RCC 7860 (cell line): ENCODE measurements around the gene SOWAHA.
"Not testable (repeated sequence)": the region's sequence is repeated elsewhere in the genome, so short reads cannot be mapped to it uniquely, and the experiment has no call there.

Experiments used
- DNase-seq: peaks from one replicate; pipeline ENCODE4 v3.0.0-alpha.2; 2015; ENCODE audit warnings: low spot score
- FAIRE-seq: peaks from 2 replicates; lab custom pipeline; 2012; peaks lifted over from hg19 to GRCh38; lab: Jason Lieb, UNC

SOWAHA gene

DNA sequence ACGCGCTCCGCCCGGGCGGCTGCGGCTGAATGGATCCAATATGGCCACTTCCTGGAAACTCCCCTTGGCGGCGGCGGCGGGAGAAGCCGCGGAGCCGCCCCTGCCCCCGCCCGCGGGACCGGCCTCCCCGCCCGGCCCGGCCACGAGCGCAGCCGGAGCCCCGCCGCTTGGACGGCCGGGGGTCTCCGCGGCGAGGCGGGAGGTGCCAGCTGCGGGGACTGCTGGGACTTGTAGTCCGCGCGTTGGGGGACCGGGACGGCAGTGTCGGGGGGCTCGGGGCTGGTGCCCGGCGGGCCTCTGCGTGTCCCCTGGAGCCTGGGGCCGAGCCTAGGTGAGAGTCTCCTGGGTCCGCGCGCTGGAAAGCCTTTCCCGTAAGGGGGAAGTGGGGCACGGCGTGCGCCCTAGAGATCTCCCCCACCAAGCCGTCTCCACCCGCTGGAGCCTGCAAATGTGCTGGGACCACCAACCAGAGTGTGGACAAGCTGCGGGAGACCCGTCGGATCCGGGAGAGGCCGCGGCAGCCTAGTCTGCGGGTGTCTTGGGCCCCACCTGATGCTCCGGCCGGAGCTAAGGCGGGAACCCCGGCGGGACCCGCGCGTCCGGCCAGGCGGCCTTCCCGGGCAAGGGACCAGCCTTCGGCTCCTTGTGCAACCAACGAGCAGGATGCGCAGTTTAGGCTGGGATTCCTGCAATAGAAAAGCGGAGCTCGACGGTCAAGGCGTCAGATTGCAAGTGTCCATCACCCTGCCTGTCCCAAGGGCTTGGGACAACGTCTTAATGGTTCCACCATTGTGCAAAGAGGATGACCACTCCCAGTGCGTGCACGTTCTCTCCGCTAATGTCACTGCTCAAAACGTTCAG is 35.7 kb upstream of the SOWAHA start, which contains the start of gene SEPTIN8:
TSS of gene SEPTIN8 (minus strand) at position 31 of the 861 bp plus-strand sequence. CDS start 102 bp downstream, outside the sequence.
- FAIRE-seq: no peak
- no peak for DNase-seq

- no peak for DNase-seq
- no peak for FAIRE-seq
Measured at GRCh38 chr5:132778129-132778528, 35.0 kb upstream of the SOWAHA start.

DNA sequence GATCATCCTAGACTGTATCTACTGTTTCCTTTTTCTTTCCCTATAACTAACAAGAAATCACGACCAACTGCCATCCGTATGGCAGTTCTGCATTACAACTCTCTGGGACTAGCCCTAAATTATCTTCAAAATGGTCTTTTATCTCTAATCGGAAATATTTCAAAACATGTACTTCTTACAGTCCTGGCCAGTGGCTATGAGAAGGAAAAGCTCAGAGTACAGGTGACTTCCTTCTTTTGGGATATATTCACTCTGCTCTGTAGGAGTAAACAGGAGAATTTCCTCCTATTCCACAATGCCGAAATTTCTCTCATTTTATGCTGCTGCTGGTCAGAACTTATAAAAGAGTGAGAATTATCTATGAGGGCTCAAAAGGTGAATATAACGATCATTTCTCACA is 34.2 kb upstream of the SOWAHA start:
- FAIRE-seq (no peak), DNase-seq (no peak)

DNA sequence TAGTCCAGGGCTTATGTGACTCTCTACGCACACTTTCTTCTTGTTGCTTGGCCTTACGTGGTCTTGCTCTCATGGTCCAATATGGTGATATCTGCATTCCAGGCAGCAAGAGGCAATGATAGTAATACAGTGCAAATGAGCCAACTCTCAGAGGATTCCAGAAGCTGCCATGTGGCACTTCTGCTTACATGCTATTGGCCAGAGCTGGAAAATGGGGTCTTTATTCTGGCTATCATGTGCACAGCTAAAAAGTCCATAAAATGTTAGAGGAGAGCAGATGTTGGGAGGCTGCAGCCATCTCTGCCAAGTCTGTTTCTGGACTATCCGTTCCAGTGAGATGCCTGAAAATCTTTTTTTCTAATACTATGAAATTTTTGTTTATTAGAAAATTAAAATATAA is 33.1 kb upstream of the SOWAHA start:
- no peak for FAIRE-seq
- no peak for DNase-seq

- DNase-seq (no peak), FAIRE-seq (no peak)
Measured at GRCh38 chr5:132780577-132780976, 32.5 kb upstream of the SOWAHA start.

GRCh38 chr5:132781029-132781428 is 32.1 kb upstream of the SOWAHA start:
- no peak for FAIRE-seq
- no peak for DNase-seq

GRCh38 chr5:132782101-132782500 is 31.0 kb upstream of the SOWAHA start:
- FAIRE-seq (no peak), DNase-seq (peak; percentile 50)

DNA sequence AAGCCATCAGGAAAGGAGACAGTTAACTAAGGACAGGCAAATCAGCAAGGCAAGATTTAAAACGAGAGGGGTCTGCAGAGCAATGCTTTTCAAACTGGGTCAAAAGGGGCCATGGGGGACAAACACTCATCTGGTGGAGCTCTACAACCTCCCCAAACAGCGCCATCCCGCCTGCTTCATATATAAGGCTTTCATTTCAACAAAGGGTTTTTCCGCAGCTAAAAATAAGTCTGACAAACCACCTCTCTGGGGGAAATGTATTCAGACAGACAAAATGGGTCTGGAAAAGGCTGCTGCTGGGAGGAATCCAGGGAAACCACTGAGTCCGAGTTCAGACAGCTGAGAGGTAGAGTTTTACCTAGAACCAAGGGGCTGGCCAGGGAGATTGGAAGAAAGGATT is 27.7 kb upstream of the SOWAHA start:
- DNase-seq: no peak
- no peak for FAIRE-seq

DNA sequence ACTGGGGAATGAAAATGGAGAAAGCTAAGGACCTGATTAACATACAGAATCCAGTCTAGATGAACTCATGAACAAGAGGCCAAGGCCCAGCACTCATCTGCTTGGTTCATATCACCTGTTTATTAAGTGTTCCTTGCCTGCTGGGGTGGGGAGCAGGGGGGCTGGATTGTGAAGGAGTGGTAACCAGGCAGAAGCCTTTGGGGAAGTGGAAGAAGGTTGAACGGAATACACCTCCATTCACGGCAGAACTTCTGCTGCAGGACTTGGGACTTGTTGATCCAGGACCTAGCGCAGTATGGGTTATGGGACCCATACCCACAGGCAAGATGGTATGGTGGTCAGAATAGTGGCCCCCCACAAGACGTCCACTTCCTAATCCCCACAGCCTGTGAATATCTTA is 27.2 kb upstream of the SOWAHA start:
- FAIRE-seq (no peak), DNase-seq (no peak)

DNA sequence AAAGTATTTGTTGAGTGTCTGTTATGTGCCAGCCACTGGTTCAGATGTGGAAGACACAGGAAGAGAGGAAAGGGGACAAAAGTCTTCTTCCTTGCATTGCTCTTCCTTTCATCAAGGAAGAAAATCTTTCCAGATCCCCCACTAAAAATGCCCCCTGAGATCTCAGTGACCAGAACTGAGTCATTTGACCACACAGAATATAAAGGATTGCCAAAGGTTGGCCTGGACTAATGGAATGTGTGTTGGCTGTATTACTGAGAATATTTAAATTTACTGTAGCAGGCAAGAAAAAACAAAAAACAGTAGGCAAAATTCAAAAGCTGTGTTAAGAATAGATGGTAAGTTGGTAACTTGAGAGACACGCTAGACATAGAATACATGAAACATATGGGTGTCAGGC is 26.0 kb upstream of the SOWAHA start:
- no peak for FAIRE-seq

DNA sequence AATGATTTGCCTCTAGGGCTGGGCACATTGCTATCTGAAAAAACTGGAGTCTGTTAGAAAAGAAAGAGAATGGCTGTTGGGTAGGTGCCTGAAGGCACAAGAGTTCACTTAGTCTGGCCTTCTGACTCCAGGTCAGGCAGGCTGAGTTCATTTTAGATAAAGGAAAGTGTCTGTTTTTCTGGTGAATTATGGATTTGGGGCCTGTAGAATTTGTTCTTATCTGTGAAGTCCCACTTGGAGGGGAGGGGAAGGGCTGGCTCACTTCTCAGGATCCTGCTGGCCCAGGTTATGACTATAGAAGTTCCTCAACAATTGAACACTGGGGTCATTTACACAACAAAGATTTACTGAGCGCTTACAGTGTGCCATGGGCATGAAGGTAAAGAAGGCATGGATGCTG is 24.6 kb upstream of the SOWAHA start:
- no peak for DNase-seq
- no peak for FAIRE-seq

More for the DNA sequence above, 26.0 kb upstream of the SOWAHA start:
- DNase-seq: no peak

GRCh38 chr5:132788990-132789886 is 23.9 kb upstream of the SOWAHA start:
- FAIRE-seq (no peak), DNase-seq (no peak)

DNA sequence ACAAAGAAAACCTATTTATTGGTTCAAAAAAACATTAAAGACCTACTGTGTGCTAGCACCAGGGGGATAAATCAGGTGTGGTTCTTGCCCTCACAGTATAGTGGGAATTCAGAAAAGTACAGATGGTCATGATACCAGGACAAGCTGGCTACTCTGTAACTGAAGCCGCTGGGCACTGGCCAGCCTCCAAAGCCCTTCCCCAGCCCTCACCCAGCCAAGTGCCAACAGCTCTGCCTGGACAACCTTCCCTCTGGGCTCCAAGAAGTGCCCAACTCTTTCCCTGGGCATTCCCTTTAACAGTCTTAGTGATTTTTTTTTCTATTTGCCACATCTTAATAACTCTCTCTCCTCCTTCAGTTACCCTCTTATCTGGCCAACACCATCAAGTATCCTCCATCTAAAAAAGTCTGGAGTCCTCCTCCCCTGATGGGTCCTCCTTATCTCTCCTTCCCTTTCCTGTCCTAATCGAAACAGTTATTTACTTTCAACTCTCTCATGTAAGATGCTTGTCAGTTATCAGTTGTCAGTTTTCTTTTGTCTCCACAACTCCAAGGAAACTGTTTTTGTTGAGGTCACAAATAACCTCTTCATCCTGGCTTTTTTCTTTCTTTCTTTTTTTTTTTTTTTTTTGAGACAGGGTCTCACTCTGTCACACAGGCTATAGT is 22.8 kb upstream of the SOWAHA start:
- DNase-seq (no peak), FAIRE-seq (no peak)

GRCh38 chr5:132791026-132791425 is 22.1 kb upstream of the SOWAHA start:
- FAIRE-seq (no peak), DNase-seq (no peak)

DNA sequence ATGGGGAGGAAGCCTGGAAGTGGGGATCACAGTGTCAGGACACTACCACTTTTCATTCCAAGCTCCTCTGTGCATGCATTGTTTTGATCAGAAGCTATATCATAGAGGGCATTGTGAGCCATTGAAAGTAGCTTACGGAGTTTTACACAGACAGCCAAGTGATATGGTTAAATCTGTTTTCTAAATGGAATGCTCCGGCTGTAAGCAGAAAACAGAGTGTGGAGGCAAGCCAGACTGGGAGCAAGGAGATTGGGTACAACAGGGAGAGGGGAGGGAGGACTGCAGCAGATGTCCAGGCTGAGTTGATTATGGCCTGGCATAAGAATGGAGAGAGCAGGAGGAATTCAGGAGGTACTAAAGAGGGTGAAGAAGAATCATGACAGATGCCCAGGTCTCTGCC is 15.5 kb upstream of the SOWAHA start:
- DNase-seq (no peak), FAIRE-seq (no peak)

- FAIRE-seq: no peak
- DNase-seq: no peak
Measured at GRCh38 chr5:132799392-132799791, 13.7 kb upstream of the SOWAHA start.

GRCh38 chr5:132800545-132800944 is 12.6 kb upstream of the SOWAHA start:
- DNase-seq (no peak), FAIRE-seq (no peak)

- no peak for FAIRE-seq
- no peak for DNase-seq
Measured at GRCh38 chr5:132802044-132802684, 10.9 kb upstream of the SOWAHA start.

DNA sequence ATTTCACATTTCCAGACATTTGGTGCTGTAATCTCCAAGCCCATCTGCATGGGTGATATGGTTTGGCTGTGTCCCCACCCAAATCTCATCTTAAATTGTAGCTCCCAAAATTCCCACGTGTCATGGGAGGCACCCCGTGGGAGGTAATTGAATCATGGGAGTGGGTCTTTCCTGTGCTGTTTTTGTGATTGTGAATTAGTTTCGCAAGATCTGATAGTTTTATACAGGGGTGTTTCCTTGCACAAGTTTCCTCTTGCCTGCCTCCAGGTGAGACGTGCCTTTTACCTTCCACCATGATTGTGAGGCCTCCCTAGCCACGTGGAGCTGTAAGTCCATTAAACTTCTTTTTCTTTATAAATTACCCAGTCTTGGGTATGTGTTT is 10.4 kb upstream of the SOWAHA start:
- DNase-seq: not testable (repeated sequence)

DNA sequence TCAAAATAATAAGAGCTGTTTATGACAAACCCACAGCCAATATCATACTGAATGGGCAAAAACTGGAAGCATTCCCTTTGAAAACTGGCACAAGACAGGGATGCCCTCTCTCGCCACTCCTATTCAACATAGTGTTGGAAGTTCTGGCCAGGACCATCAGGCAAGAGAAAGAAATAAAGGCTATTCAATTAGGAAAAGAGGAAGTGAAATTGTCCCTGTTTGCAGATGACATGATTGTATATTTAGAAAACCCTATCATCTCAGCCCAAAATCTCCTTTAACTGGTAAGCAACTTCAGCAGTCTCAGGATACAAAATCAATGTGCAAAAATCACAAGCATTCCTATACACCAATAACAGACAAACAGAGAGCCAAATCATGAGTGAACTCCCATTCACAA is 8.9 kb upstream of the SOWAHA start:
- DNase-seq, FAIRE-seq: not testable (repeated sequence)

More for the DNA sequence above, 10.4 kb upstream of the SOWAHA start:
- FAIRE-seq: not testable (repeated sequence)

DNA sequence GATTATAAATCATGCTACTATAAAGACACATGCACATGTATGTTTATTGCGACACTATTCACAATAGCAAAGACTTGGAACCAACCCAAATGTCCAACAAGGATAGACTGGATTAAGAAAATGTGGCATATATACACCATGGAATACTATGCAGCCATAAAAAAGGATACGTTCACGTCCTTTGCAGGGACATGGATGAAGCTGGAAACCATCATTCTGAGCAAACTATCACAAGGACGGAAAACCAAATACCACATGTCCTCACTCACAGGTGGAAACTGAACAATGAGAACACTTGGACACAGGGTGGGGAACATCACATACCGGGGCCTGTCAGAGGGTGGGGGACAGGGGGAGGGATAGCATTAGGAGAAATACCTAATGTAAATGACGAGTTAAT is 7.2 kb upstream of the SOWAHA start:
- not testable (repeated sequence) for DNase-seq, FAIRE-seq
